IMR-90 (cell line): ENCODE results near the gene COG4. TPM values are rescaled to one million over a fixed set of nuclear protein-coding genes. Genes with fewer than 3 reads are reported as not detected.

Experiments
- ATAC-seq: fragments of 200-7000 bp; cut with Tn5 transposase; 2 replicates; pipeline ENCODE4 v1.9.1; 2020; ENCODE audit warnings: low read depth, mild to moderate bottlenecking, moderate library complexity
- BruUV-seq: library from RNA; stranded (reverse); fragments of 400-500 nt; replicated peaks from 2 replicates; lab custom pipeline; 2021; lab: Mats Ljungman, UMichigan
- CTCF ChIA-PET: fragments of 300-600 bp; formaldehyde crosslinking; extraction: SDS; loops from one replicate; lab custom pipeline; 2021; ENCODE audit warnings: antibody characterized with exemption; lab: Yijun Ruan, JAX
- POLR2A ChIA-PET: fragments of 300-600 bp; sonication (Branson Sonifier 250); formaldehyde crosslinking; loops from one replicate; lab custom pipeline; 2022; ENCODE audit warnings: antibody characterized with exemption; ENCODE audit not compliant: unreplicated experiment; lab: Charles Lee
- DNase-seq: peaks from one replicate; pipeline ENCODE4 v3.0.0; 2013
- H2AFZ ChIP-seq: replicated peaks from 2 replicates; pipeline ENCODE3; 2013; ENCODE audit warnings: low read length, mild to moderate bottlenecking; ENCODE audit not compliant: poor library complexity
- H2AK5ac ChIP-seq: 2 replicates; pipeline ENCODE4 v1.6.1; 2013; ENCODE audit warnings: low read depth, low read length, inconsistent platforms
- H2AK9ac ChIP-seq: replicated peaks from 2 replicates; pipeline ENCODE3; 2013; ENCODE audit warnings: mild to moderate bottlenecking, low read depth, low read length, moderate library complexity; ENCODE audit not compliant: poor library complexity
- H2BK120ac ChIP-seq: 2 replicates; pipeline ENCODE4 v1.6.1; 2013; ENCODE audit warnings: low read depth, low read length, inconsistent platforms
- H2BK15ac ChIP-seq: 3 replicates; pipeline ENCODE4 v1.6.1; 2013; ENCODE audit warnings: low read depth, low read length, inconsistent platforms
- H2BK20ac ChIP-seq: 2 replicates; pipeline ENCODE4 v1.6.1; 2013; ENCODE audit warnings: low read depth, mild to moderate bottlenecking, inconsistent platforms, low read length, moderate library complexity
- H2BK5ac ChIP-seq: 2 replicates; pipeline ENCODE4 v1.6.1; 2013; ENCODE audit warnings: mild to moderate bottlenecking, low read depth, low read length, inconsistent platforms; ENCODE audit not compliant: poor library complexity, severe bottlenecking
- H3K14ac ChIP-seq: replicated peaks from 2 replicates; pipeline ENCODE4 v1.6.1; 2013; ENCODE audit warnings: low read depth, low read length, inconsistent platforms
- H3K18ac ChIP-seq: 2 replicates; pipeline ENCODE4 v1.6.1; 2013; ENCODE audit warnings: low read depth, low read length, control low read depth
- H3K23ac ChIP-seq: 2 replicates; pipeline ENCODE4 v1.6.1; 2013; ENCODE audit warnings: low read depth, low read length, inconsistent platforms
- H3K27ac ChIP-seq: 2 replicates; pipeline ENCODE4 v1.5.1; 2013; ENCODE audit warnings: mild to moderate bottlenecking, control low read depth, low read length; ENCODE audit not compliant: insufficient read depth
- H3K27me3 ChIP-seq: 2 replicates; pipeline ENCODE4 v1.6.1; 2013; ENCODE audit warnings: low read length; ENCODE audit not compliant: control insufficient read depth, insufficient read depth
- H3K36me3 ChIP-seq: 2 replicates; pipeline ENCODE4 v1.6.1; 2013; ENCODE audit warnings: low read length, mixed read lengths; ENCODE audit not compliant: control insufficient read depth, insufficient read depth
- H3K4ac ChIP-seq: 2 replicates; pipeline ENCODE4 v1.6.1; 2013; ENCODE audit warnings: low read depth, low read length, inconsistent platforms
- H3K4me1 ChIP-seq: 2 replicates; pipeline ENCODE4 v1.6.1; 2013; ENCODE audit warnings: low read length, mixed read lengths; ENCODE audit not compliant: control insufficient read depth, insufficient read depth
- H3K4me2 ChIP-seq: 2 replicates; pipeline ENCODE4 v1.6.1; 2013; ENCODE audit warnings: low read depth, mild to moderate bottlenecking, control low read depth, low read length, moderate library complexity
- H3K4me3 ChIP-seq: 2 replicates; pipeline ENCODE4 v1.5.1; 2013; ENCODE audit warnings: low read depth, mild to moderate bottlenecking, control low read depth, low read length, moderate library complexity; ENCODE audit not compliant: insufficient read depth
- H3K56ac ChIP-seq: 2 replicates; pipeline ENCODE4 v1.6.1; 2013; ENCODE audit warnings: low read length, inconsistent platforms; ENCODE audit not compliant: insufficient read depth; ENCODE audit errors: extremely low read depth
- H3K79me1 ChIP-seq, 2 experiments: 2 replicates each; pipeline ENCODE4 v1.6.1; 2013; ENCODE audit warnings: low read length in 2 of 2, inconsistent platforms in 1 of 2, low read depth in 1 of 2
- H3K9ac ChIP-seq: 2 replicates; pipeline ENCODE4 v1.6.1; 2013; ENCODE audit warnings: low read depth, low read length, control low read depth
- H3K9me1 ChIP-seq: 2 replicates; pipeline ENCODE4 v1.6.1; 2013; ENCODE audit warnings: low read length, inconsistent platforms; ENCODE audit not compliant: insufficient read depth
- H3K9me3 ChIP-seq: 2 replicates; pipeline ENCODE4 v1.6.1; 2013; ENCODE audit warnings: low read length; ENCODE audit not compliant: control insufficient read depth, insufficient read depth
- H4K20me1 ChIP-seq: 2 replicates; pipeline ENCODE4 v1.6.1; 2013; ENCODE audit warnings: low read length, inconsistent platforms; ENCODE audit not compliant: insufficient read depth
- H4K5ac ChIP-seq: 2 replicates; pipeline ENCODE4 v1.6.1; 2013; ENCODE audit warnings: mild to moderate bottlenecking, low read depth, low read length, control low read depth
- H4K8ac ChIP-seq, 2 experiments: 2 replicates each; pipeline ENCODE4 v1.6.1; 2013; ENCODE audit warnings: low read depth in 2 of 2, low read length in 2 of 2, control low read depth in 1 of 2, inconsistent platforms in 1 of 2
- H4K91ac ChIP-seq: 2 replicates; pipeline ENCODE4 v1.6.1; 2013; ENCODE audit warnings: low read depth, low read length, inconsistent platforms; ENCODE audit not compliant: insufficient read depth
- CHD1 ChIP-seq: IDR thresholded peaks from 2 replicates; pipeline ENCODE4 v1.6.1; 2012; ENCODE audit warnings: low read depth, low read length, improper control_type of control experiment
- CTCF ChIP-seq: conservative IDR thresholded peaks from 2 replicates; pipeline ENCODE4 v1.5.1; 2012; ENCODE audit warnings: mild to moderate bottlenecking, low read depth, low read length, improper control_type of control experiment
- FOS ChIP-seq: fragments of 150-350 bp; IDR thresholded peaks from 2 replicates; pipeline ENCODE4 v1.6.1; 2016; ENCODE audit warnings: low read depth, low read length
- MAZ ChIP-seq: IDR thresholded peaks from 2 replicates; pipeline ENCODE4 v1.6.1; 2012; ENCODE audit warnings: low read depth, mild to moderate bottlenecking, low read length, improper control_type of control experiment, moderate library complexity, borderline replicate concordance
- NFE2L2 ChIP-seq: fragments of 150-350 bp; IDR thresholded peaks from 2 replicates; pipeline ENCODE4 v1.6.1; 2016; ENCODE audit warnings: low read depth, mild to moderate bottlenecking, low read length
- RAD21 ChIP-seq: IDR thresholded peaks from 2 replicates; pipeline ENCODE4 v1.6.1; 2012; ENCODE audit warnings: low read length, improper control_type of control experiment
- RCOR1 ChIP-seq: IDR thresholded peaks from 2 replicates; pipeline ENCODE4 v1.6.1; 2012; ENCODE audit warnings: mild to moderate bottlenecking, low read length, improper control_type of control experiment; ENCODE audit not compliant: insufficient replicate concordance
- WGBS, 2 experiments: methylation state at CpG; one replicate each; pipeline versions ENCODE4 v1.1.5 to v1.1.7; 2013; ENCODE audit warnings: missing lambda C conversion rate in 2 of 2; ENCODE audit not compliant: insufficient read length in 1 of 2; ENCODE audit errors: extremely low coverage in 2 of 2; 5-methylcytosine and 5-hydroxymethylcytosine counted together
- dilution Hi-C: fragments of 300-500 bp; cut with HindIII; formaldehyde crosslinking; loops from one replicate; pipeline ENCODE4 v1.14.3; 2018; ENCODE audit warnings: low sequenced_read_pairs; ENCODE audit not compliant: unreplicated experiment
- in situ Hi-C: fragments of 300-500 bp; cut with MboI; formaldehyde crosslinking; loops from 3 replicates; pipeline ENCODE4 v1.14.3; 2019; ENCODE audit warnings: low sequenced_read_pairs, inconsistent platforms, mixed read lengths
- intact Hi-C: fragments of 100-400 bp; cut with micrococcal nuclease; formaldehyde crosslinking; loops from 2 replicates; pipeline ENCODE4 v1.10.0; 2022
- polyA plus RNA-seq, 3 experiments: library from polyadenylated mRNA; depleted of rRNA; stranded (reverse); fragments of >200 nt; gene quantifications; 2 replicates each; pipeline ENCODE4 v1.2.3, GENCODE V29; 2012; ENCODE audit warnings: low replicate concordance in 1 of 3
- total RNA-seq: library from RNA; depleted of rRNA; stranded (reverse); fragments of >200 nt; gene quantifications from 2 replicates; pipeline ENCODE4 v1.2.3, GENCODE V29; 2012

The COG4 gene
- total and polyA plus RNA-seq, 2 of the 4 experiments (the other 2 are of a cell fraction) = 47.5 to 96.1 TPM

GRCh38 chr16:70434484-70435260 is 88.7 kb downstream of the COG4 start:
- Histone ChIP-seq H4K8ac (no peak overlapping the region), H2BK5ac (no peak overlapping the region), H2AFZ (no peak overlapping the region), H3K4me3 (no peak overlapping the region), H3K56ac (no peak overlapping the region), H4K5ac (no peak overlapping the region), H3K79me1 (peaks cover 24 to 81% of the 10 kb centered on the region in 2 experiments), H3K27ac (no peak overlapping the region), H3K9me1 (peaks cover 39% of the 10 kb centered on the region), H3K36me3 (peaks cover 4% of the 10 kb centered on the region; the same call in 1 of the 2 replicates), H2BK120ac (peak overlapping the region; percentile 5; the same call in 1 of the 2 replicates), H4K20me1 (peaks cover 62% of the 10 kb centered on the region), H3K9me3 (no peaks in the 10 kb centered on the region), H3K4me2 (no peak overlapping the region), H3K18ac (no peak overlapping the region), H4K91ac (no peak overlapping the region), H3K23ac (peak overlapping the region; percentile 53; the same call in 1 of the 2 replicates), H3K14ac (peak overlapping the region; percentile 17; the same call in 1 of the 2 replicates), H2AK5ac (peak overlapping the region; percentile 85; the same call in 1 of the 2 replicates), H3K27me3 (no peaks in the 10 kb centered on the region), H3K4me1 (peaks cover 42% of the 10 kb centered on the region), H3K4ac (peak overlapping the region; percentile 62; the same call in 1 of the 2 replicates), H2BK20ac (no peak overlapping the region), H2AK9ac (peak overlapping the region; percentile 25), H3K9ac (no peak overlapping the region), H2BK15ac (no peak overlapping the region; the same call in 2 of the 3 replicates)
- BruUV-seq = no TSS peak
- dilution Hi-C loops = no loop called here
- ChIA-PET CTCF (no interaction called here), POLR2A (no interaction called here)
- WGBS, 2 experiments = 90% methylated on average over 2 of the region's 6 CpGs; no CpG with 5 or more reads in 1 of the 2 experiments
- DNase-seq (no peak), ATAC-seq (no peak)
- in situ Hi-C loops = no loop called here
- intact Hi-C loops = no loop called here
- TF ChIP-seq RAD21 (no peak), CTCF (no peak), FOS (no peak), MAZ (no peak), RCOR1 (no peak), CHD1 (no peak), NFE2L2 (no peak)
